ENCODE measurements around the gene CA7. TPM values are rescaled to one million over a fixed set of nuclear protein-coding genes. Genes with fewer than 3 reads are reported as not detected.
"Not testable (repeated sequence)": the region's sequence is repeated elsewhere in the genome, so short reads cannot be mapped to it uniquely, and the experiment has no call there.

The CA7 gene
- total RNA-seq, 2 donors from 2014 or later = not detected

- no peak for DNase-seq (ENCODE audit: low spot score)
These were observed 19.5 kb downstream of the CA7 start for GRCh38 chr16:66863707-66864106.

GRCh38 chr16:66869424-66869823 lies 25.2 kb downstream of the CA7 start:
- intact Hi-C loops (cut with DNase I) = loop anchor here in 1 of 2 donors (5.0 kb wide), 2 partner anchors 37 to 262 kb away; partner anchors contain the start of gene NAE1
- DNase-seq (ENCODE audit: low spot score) = no peak

More at GRCh38 chr16:66863707-66864106, 19.5 kb downstream of the CA7 start:
- intact Hi-C loops (cut with DNase I) = no loop called here

- DNase-seq (ENCODE audit: low spot score) = not testable (repeated sequence)
- intact Hi-C loops (cut with DNase I) = loop anchor here in 1 of 2 donors (10.0 kb wide), 1 partner anchor 267 kb away; the partner anchor contains the start of gene CMTM3
These were observed 27.1 kb downstream of the CA7 start for GRCh38 chr16:66871363-66871762.

- peak; percentile 37 for DNase-seq (ENCODE audit: low spot score)
- intact Hi-C loops (cut with DNase I) = loop anchor here in 1 of 2 donors (2.0 to 10.0 kb wide), 2 partner anchors 267 to 447 kb away; partner anchors contain the start of gene CMTM3
These were observed 27.6 kb downstream of the CA7 start for GRCh38 chr16:66871840-66872239.

- intact Hi-C loops (cut with DNase I) = loop anchor here in 1 of 2 donors (2.0 to 10.0 kb wide), 2 partner anchors 268 to 448 kb away; partner anchors contain the start of gene CMTM3
- no peak for DNase-seq (ENCODE audit: low spot score)
These were observed 28.3 kb downstream of the CA7 start for GRCh38 chr16:66872559-66872942.

- intact Hi-C loops (cut with DNase I) = loop anchor here in 1 of 2 donors (2.0 to 10.0 kb wide), 2 partner anchors 268 to 448 kb away; partner anchors contain the start of gene CMTM3
- peak; percentile 98 for DNase-seq (ENCODE audit: low spot score)
These were observed 28.9 kb downstream of the CA7 start for GRCh38 chr16:66872943-66873684.

GRCh38 chr16:66873685-66874055 lies 29.5 kb downstream of the CA7 start:
- intact Hi-C loops (cut with DNase I) = loop anchor here in 1 of 2 donors (2.0 to 10.0 kb wide), 2 partner anchors 269 to 449 kb away; partner anchors contain the start of gene CMTM3
- DNase-seq (ENCODE audit: low spot score) = no peak

- peak; percentile 73 for DNase-seq (ENCODE audit: low spot score)
- intact Hi-C loops (cut with DNase I) = loop anchor here in 1 of 2 donors (10.0 kb wide), 1 partner anchor 269 kb away; the partner anchor contains the start of gene CMTM3
These were observed 30.0 kb downstream of the CA7 start for GRCh38 chr16:66874079-66874775.

GRCh38 chr16:66878067-66878466 lies 33.9 kb downstream of the CA7 start:
- intact Hi-C loops (cut with DNase I) = loop anchor here in 1 of 2 donors (10.0 kb wide), 1 partner anchor 273 kb away; the partner anchor contains the start of gene CMTM3
- no peak for DNase-seq (ENCODE audit: low spot score)

- intact Hi-C loops (cut with DNase I) = no loop called here
- peak; percentile 97 for DNase-seq (ENCODE audit: low spot score)
These were observed 36.2 kb downstream of the CA7 start, which contains the start of gene PDP2 for GRCh38 chr16:66880288-66881013. TSS of gene PDP2 (plus strand) at chr16:66880515. CDS start at chr16:66884285, 3,770 bp downstream.

- intact Hi-C loops (cut with DNase I) = no loop called here
- DNase-seq (ENCODE audit: low spot score) = peak; percentile 69
These were observed 36.8 kb downstream of the CA7 start for GRCh38 chr16:66881014-66881417.

GRCh38 chr16:66881560-66881959 lies 37.3 kb downstream of the CA7 start:
- DNase-seq (ENCODE audit: low spot score) = no peak
- intact Hi-C loops (cut with DNase I) = no loop called here

- DNase-seq (ENCODE audit: low spot score) = no peak
- intact Hi-C loops (cut with DNase I) = no loop called here
These were observed 37.8 kb downstream of the CA7 start for GRCh38 chr16:66881964-66882508.

GRCh38 chr16:66882702-66883101 lies 38.5 kb downstream of the CA7 start:
- DNase-seq (ENCODE audit: low spot score) = no peak
- intact Hi-C loops (cut with DNase I) = no loop called here

GRCh38 chr16:66885491-66885890 lies 41.3 kb downstream of the CA7 start:
- intact Hi-C loops (cut with DNase I) = no loop called here
- DNase-seq (ENCODE audit: low spot score) = peak; percentile 72

GRCh38 chr16:66886321-66886720 lies 42.1 kb downstream of the CA7 start:
- no peak for DNase-seq (ENCODE audit: low spot score)
- intact Hi-C loops (cut with DNase I) = no loop called here

GRCh38 chr16:66886914-66887313 lies 42.7 kb downstream of the CA7 start:
- DNase-seq (ENCODE audit: low spot score) = no peak
- intact Hi-C loops (cut with DNase I) = no loop called here

- DNase-seq (ENCODE audit: low spot score) = no peak
- intact Hi-C loops (cut with DNase I) = no loop called here
These were observed 44.7 kb downstream of the CA7 start for GRCh38 chr16:66888647-66889615.
